ENCODE data around the gene TENM4. TPM values are rescaled to one million over a fixed set of nuclear protein-coding genes. Genes with fewer than 3 reads are reported as not detected.

The TENM4 gene
- total RNA-seq, 1 donor from 2014 or later: 0.63 TPM

GRCh38 chr11:79026803-79027445 lies 413.9 kb downstream of the TENM4 start:
- Histone ChIP-seq H3K36me3 (no peaks in the 10 kb centered on the region), H3K27me3 (ENCODE audit: low read depth) (peaks cover 59% of the 10 kb centered on the region)

GRCh38 chr11:79025622-79026021 lies 415.2 kb downstream of the TENM4 start:
- no peak for DNase-seq
- peaks cover 7% of the 10 kb centered on the region for H3K4me1 ChIP-seq
- intact Hi-C loops (cut with micrococcal nuclease): no loop called here
- no peak overlapping the region for H3K27ac ChIP-seq (replicated peaks)
- no peak overlapping the region for H3K4me3 ChIP-seq
- H3K9me3 ChIP-seq (replicated peaks): no peaks in the 10 kb centered on the region
- no peaks in the 10 kb centered on the region for H3K36me3 ChIP-seq
- no peak for TF ChIP-seq CTCF (IDR thresholded peaks at IDR 0.05; ENCODE audit: borderline replicate concordance)
- peaks cover 52% of the 10 kb centered on the region for H3K27me3 ChIP-seq (ENCODE audit: low read depth)

More at GRCh38 chr11:79026803-79027445, 413.9 kb downstream of the TENM4 start:
- Histone ChIP-seq H3K4me3 (no peak overlapping the region), H3K9me3 (replicated peaks) (no peaks in the 10 kb centered on the region), H3K4me1 (peaks cover 10% of the 10 kb centered on the region), H3K27ac (replicated peaks) (no peak overlapping the region)
- no peak for DNase-seq
- intact Hi-C loops (cut with micrococcal nuclease): no loop called here
- no peak for TF ChIP-seq CTCF (IDR thresholded peaks at IDR 0.05; ENCODE audit: borderline replicate concordance)

GRCh38 chr11:79025097-79025496 lies 415.7 kb downstream of the TENM4 start:
- H3K9me3 ChIP-seq (replicated peaks): no peaks in the 10 kb centered on the region
- H3K27ac ChIP-seq (replicated peaks): no peak overlapping the region
- intact Hi-C loops (cut with micrococcal nuclease): no loop called here
- no peak for TF ChIP-seq CTCF (IDR thresholded peaks at IDR 0.05; ENCODE audit: borderline replicate concordance)
- no peak for DNase-seq
- no peaks in the 10 kb centered on the region for H3K36me3 ChIP-seq
- peaks cover 1% of the 10 kb centered on the region for H3K4me1 ChIP-seq
- H3K27me3 ChIP-seq (ENCODE audit: low read depth): peaks cover 52% of the 10 kb centered on the region
- no peak overlapping the region for H3K4me3 ChIP-seq

- TF ChIP-seq CTCF (IDR thresholded peaks at IDR 0.05; ENCODE audit: borderline replicate concordance): no peak
- peaks cover 7% of the 10 kb centered on the region for H3K4me1 ChIP-seq
- intact Hi-C loops (cut with micrococcal nuclease): no loop called here
- no peaks in the 10 kb centered on the region for H3K9me3 ChIP-seq (replicated peaks)
- no peak overlapping the region for H3K4me3 ChIP-seq
- H3K36me3 ChIP-seq: no peaks in the 10 kb centered on the region
- no peak overlapping the region for H3K27ac ChIP-seq (replicated peaks)
- no peak for DNase-seq
- H3K27me3 ChIP-seq (ENCODE audit: low read depth): peaks cover 52% of the 10 kb centered on the region
Observed at GRCh38 chr11:79022265-79022664, 418.6 kb downstream of the TENM4 start.

GRCh38 chr11:79021601-79022000 lies 419.2 kb downstream of the TENM4 start:
- no peak for TF ChIP-seq CTCF (IDR thresholded peaks at IDR 0.05; ENCODE audit: borderline replicate concordance)
- Histone ChIP-seq H3K27me3 (ENCODE audit: low read depth) (peaks cover 51% of the 10 kb centered on the region), H3K4me3 (no peak overlapping the region), H3K36me3 (no peaks in the 10 kb centered on the region), H3K4me1 (peaks cover 7% of the 10 kb centered on the region), H3K27ac (replicated peaks) (no peak overlapping the region), H3K9me3 (replicated peaks) (no peaks in the 10 kb centered on the region)
- intact Hi-C loops (cut with micrococcal nuclease): no loop called here
- no peak for DNase-seq
